ENCODE data around the gene ISLR. TPM values are rescaled to one million over a fixed set of nuclear protein-coding genes. Genes with fewer than 3 reads are reported as not detected.

Gene ISLR
- polyA plus RNA-seq, 2 of the 4 experiments (the other 2 are of a cell fraction) = 0.10 to 0.43 TPM

DNA sequence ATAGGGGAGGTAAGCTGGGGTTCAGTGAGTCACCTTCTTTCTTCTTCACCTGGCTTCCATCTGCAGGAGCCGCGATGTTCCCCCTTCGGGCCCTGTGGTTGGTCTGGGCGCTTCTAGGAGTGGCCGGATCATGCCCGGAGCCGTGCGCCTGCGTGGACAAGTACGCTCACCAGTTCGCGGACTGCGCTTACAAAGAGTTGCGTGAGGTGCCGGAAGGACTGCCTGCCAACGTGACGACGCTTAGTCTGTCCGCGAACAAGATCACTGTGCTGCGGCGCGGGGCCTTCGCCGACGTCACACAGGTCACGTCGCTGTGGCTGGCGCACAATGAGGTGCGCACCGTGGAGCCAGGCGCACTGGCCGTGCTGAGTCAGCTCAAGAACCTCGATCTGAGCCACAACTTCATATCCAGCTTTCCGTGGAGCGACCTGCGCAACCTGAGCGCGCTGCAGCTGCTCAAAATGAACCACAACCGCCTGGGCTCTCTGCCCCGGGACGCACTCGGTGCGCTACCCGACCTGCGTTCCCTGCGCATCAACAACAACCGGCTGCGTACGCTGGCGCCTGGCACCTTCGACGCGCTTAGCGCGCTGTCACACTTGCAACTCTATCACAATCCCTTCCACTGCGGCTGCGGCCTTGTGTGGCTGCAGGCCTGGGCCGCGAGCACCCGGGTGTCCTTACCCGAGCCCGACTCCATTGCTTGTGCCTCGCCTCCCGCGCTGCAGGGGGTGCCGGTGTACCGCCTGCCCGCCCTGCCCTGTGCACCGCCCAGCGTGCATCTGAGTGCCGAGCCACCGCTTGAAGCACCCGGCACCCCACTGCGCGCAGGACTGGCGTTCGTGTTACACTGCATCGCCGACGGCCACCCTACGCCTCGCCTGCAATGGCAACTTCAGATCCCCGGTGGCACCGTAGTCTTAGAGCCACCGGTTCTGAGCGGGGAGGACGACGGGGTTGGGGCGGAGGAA, 40.5 kb upstream of the ISLR start:
- ChIA-PET CTCF (interaction anchor here (0.5 to 1.1 kb wide), 3 partner anchors 37 to 849 kb away, joined by 3 read pairs; no protein-coding TSS in a partner anchor), POLR2A (no interaction called here)
- TF ChIP-seq EP300 (IDR thresholded peaks at IDR 0.05) (no peak), CHD4 (IDR thresholded peaks at IDR 0.05; ENCODE audit: borderline replicate concordance) (no peak)
- Histone ChIP-seq H3K4me3 (no peak overlapping the region), H3K4me2 (no peak overlapping the region), H3K4me1 (peaks cover 18% of the 10 kb centered on the region; the same call in 2 of the 3 replicates), H3K9me3 (no peaks in the 10 kb centered on the region), H3K27ac (no peak overlapping the region)
- WGBS (ENCODE audit: missing lambda C conversion rate) = 95% methylated on average over 45 of the region's 90 CpGs
- no peak for DNase-seq (ENCODE audit: low read depth in 1 of 2, low spot score in 1 of 2)
- FAIRE-seq = no peak
- no peak for ATAC-seq

- Histone ChIP-seq H3K9me3 (no peaks in the 10 kb centered on the region), H3K4me1 (peaks cover 15% of the 10 kb centered on the region; the same call in 2 of the 3 replicates), H3K27ac (no peak overlapping the region), H3K4me2 (no peak overlapping the region), H3K4me3 (no peak overlapping the region)
- TF ChIP-seq ZNF302 (CRISPR knock-in tag; IDR thresholded peaks at IDR 0.05) (no peak), EHMT2 (IDR thresholded peaks at IDR 0.05; ENCODE audit: low read depth) (no peak), MAFK (IDR thresholded peaks at IDR 0.05; ENCODE audit: partially characterized antibody) (no peak), RNF2 (IDR thresholded peaks at IDR 0.05; ENCODE audit: borderline replicate concordance, low read depth) (no peak), HOXB13 (CRISPR knock-in tag; IDR thresholded peaks at IDR 0.05; ENCODE audit: low read depth) (no peak), FOXS1 (CRISPR knock-in tag; IDR thresholded peaks at IDR 0.05) (no peak), JUN (IDR thresholded peaks at IDR 0.05) (no peak), BHLHE40 (IDR thresholded peaks at IDR 0.05; ENCODE audit: low read depth, low read length) (no peak), HEYL (CRISPR knock-in tag; IDR thresholded peaks at IDR 0.05) (no peak), ESRRA (IDR thresholded peaks at IDR 0.05; ENCODE audit: borderline replicate concordance, low read length) (no peak), HOXB5 (CRISPR knock-in tag; IDR thresholded peaks at IDR 0.05) (no peak), CHD4 (IDR thresholded peaks at IDR 0.05; ENCODE audit: borderline replicate concordance) (no peak), NFE2L2 (conservative IDR thresholded peaks at IDR 0.05; ENCODE audit: low read length) (no peak), TP53 (CRISPR knock-in tag; IDR thresholded peaks at IDR 0.05) (no peak), MAZ (IDR thresholded peaks at IDR 0.05; ENCODE audit: borderline replicate concordance, low read depth, low read length) (no peak), RAD21 (conservative IDR thresholded peaks at IDR 0.05 in 1 of 2, IDR thresholded peaks at IDR 0.05 in 1 of 2) (no peak)
- TF ChIP-seq, protein P1, sequence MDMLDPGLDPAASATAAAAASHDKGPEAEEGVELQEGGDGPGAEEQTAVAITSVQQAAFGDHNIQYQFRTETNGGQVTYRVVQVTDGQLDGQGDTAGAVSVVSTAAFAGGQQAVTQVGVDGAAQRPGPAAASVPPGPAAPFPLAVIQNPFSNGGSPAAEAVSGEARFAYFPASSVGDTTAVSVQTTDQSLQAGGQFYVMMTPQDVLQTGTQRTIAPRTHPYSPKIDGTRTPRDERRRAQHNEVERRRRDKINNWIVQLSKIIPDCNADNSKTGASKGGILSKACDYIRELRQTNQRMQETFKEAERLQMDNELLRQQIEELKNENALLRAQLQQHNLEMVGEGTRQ (IDR thresholded peaks at IDR 0.05) = no peak
- 95% methylated on average over 53 of the region's 71 CpGs for WGBS (ENCODE audit: missing lambda C conversion rate)
- POLR2A ChIA-PET = no interaction called here
- FAIRE-seq = no peak
- no peak for ATAC-seq
- CTCF ChIA-PET = interaction anchor here (0.6 to 1.3 kb wide), 4 partner anchors 11 to 106 kb away, joined by 3 to 4 read pairs (median 4); no protein-coding TSS in a partner anchor
- DNase-seq (ENCODE audit: low read depth in 1 of 2, low spot score in 1 of 2) = no peak
Measured at GRCh38 chr15:74133694-74134386, 39.7 kb upstream of the ISLR start.

- no peak overlapping the region for H3K27ac ChIP-seq
- TF ChIP-seq NR3C1 (IDR thresholded peaks at IDR 0.05) = no peak
- no peak for TF ChIP-seq JUNB (IDR thresholded peaks at IDR 0.05)
- no peak for TF ChIP-seq GATA3 (IDR thresholded peaks at IDR 0.05; ENCODE audit: borderline replicate concordance)
- TF ChIP-seq, protein P2, sequence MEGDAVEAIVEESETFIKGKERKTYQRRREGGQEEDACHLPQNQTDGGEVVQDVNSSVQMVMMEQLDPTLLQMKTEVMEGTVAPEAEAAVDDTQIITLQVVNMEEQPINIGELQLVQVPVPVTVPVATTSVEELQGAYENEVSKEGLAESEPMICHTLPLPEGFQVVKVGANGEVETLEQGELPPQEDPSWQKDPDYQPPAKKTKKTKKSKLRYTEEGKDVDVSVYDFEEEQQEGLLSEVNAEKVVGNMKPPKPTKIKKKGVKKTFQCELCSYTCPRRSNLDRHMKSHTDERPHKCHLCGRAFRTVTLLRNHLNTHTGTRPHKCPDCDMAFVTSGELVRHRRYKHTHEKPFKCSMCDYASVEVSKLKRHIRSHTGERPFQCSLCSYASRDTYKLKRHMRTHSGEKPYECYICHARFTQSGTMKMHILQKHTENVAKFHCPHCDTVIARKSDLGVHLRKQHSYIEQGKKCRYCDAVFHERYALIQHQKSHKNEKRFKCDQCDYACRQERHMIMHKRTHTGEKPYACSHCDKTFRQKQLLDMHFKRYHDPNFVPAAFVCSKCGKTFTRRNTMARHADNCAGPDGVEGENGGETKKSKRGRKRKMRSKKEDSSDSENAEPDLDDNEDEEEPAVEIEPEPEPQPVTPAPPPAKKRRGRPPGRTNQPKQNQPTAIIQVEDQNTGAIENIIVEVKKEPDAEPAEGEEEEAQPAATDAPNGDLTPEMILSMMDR (IDR thresholded peaks at IDR 0.05) = 0 out of 3 replicates have a peak, but pooled peaks have one; percentile 7
- H3K4me1 ChIP-seq = peaks cover 15% of the 10 kb centered on the region; the same call in 2 of the 3 replicates
- peak in 1 of 2 experiments; percentile 35; a peak in 2 of 6 replicates for ATAC-seq
- no peaks in the 10 kb centered on the region for H3K9me3 ChIP-seq
- no peak for FAIRE-seq
- H3K4me2 ChIP-seq = no peak overlapping the region
- H3K4me3 ChIP-seq = no peak overlapping the region
- peak in 1 of 2 experiments; percentile 37 for DNase-seq (ENCODE audit: low read depth in 1 of 2, low spot score in 1 of 2)
- ChIA-PET POLR2A (interaction anchor here (1.2 kb wide), 1 partner anchor 59 kb away, joined by 3 read pairs; no protein-coding TSS in a partner anchor), CTCF (interaction anchor here (1.0 to 1.8 kb wide), 4 partner anchors 10 to 186 kb away, joined by 3 to 4 read pairs (median 4); no protein-coding TSS in a partner anchor)
- 92% methylated on average over 48 of the region's 53 CpGs for WGBS (ENCODE audit: missing lambda C conversion rate)
Measured at GRCh38 chr15:74134387-74135027, 39.0 kb upstream of the ISLR start.

Data from A549 (cell line).